NT2/D1 (cell line): ENCODE results near the gene DAW1.

Experiments
- DNase-seq: peaks from one replicate; pipeline ENCODE4 v3.0.0-alpha.2; 2011; ENCODE audit warnings: low read depth, low spot score
- H3K27me3 ChIP-seq: 2 replicates; pipeline ENCODE4 v1.6.0; 2011; ENCODE audit warnings: mild to moderate bottlenecking; ENCODE audit not compliant: insufficient read length, insufficient read depth
- H3K36me3 ChIP-seq: 2 replicates; pipeline ENCODE4 v1.6.1; 2011; ENCODE audit warnings: mild to moderate bottlenecking, low read length, mixed read lengths; ENCODE audit not compliant: insufficient read depth, insufficient read length
- H3K4me1 ChIP-seq: 2 replicates; pipeline ENCODE4 v1.5.1; 2011; ENCODE audit not compliant: insufficient read depth, insufficient read length
- H3K4me3 ChIP-seq: 2 replicates; pipeline ENCODE4 v1.5.1; 2011; ENCODE audit warnings: low read depth; ENCODE audit not compliant: insufficient read length
- H3K9ac ChIP-seq: 2 replicates; pipeline ENCODE4 v1.6.0; 2011; ENCODE audit warnings: low read depth; ENCODE audit not compliant: insufficient read length
- H3K9me3 ChIP-seq: 2 replicates; pipeline ENCODE4 v1.5.1; 2011; ENCODE audit warnings: mild to moderate bottlenecking, low read length; ENCODE audit not compliant: insufficient read depth
- SUZ12 ChIP-seq: IDR thresholded peaks from 2 replicates; pipeline ENCODE4 v1.6.1; 2011; ENCODE audit not compliant: insufficient read length, insufficient read depth; ENCODE audit errors: extremely low read depth
- YY1 ChIP-seq: IDR thresholded peaks from 2 replicates; pipeline ENCODE4 v1.6.1; 2011; ENCODE audit not compliant: insufficient read length, insufficient read depth
- ZNF274 ChIP-seq: IDR thresholded peaks from 2 replicates; pipeline ENCODE4 v1.6.1; 2011; ENCODE audit warnings: mild to moderate bottlenecking, low read depth, low read length

The DAW1 gene

DNA sequence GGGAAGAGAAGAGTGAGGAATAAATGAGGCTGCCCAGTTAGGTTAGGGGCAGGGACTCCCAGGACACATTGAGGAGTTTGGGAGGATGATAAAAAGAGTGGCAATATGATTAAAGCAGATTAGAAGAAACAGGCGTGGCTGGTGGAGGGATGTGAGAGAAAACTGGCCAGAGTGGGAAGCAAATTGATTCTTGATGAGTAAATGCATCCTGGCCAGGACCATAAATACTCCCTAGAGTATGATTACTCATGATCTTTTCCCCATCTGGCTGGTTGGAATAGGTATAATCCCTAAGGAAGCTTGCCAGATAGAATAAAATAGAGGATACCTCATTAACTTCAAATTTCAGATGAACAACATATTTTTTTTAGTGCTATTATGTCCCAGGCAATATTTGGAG is 21.5 kb upstream of the DAW1 start:
- H3K36me3 ChIP-seq = no peaks in the 10 kb centered on the region
- TF ChIP-seq YY1 (no peak), SUZ12 (no peak), ZNF274 (no peak)
- H3K9ac ChIP-seq = no peak overlapping the region
- H3K9me3 ChIP-seq = no peaks in the 10 kb centered on the region
- no peak overlapping the region for H3K4me3 ChIP-seq
- no peak for DNase-seq
- H3K4me1 ChIP-seq = no peaks in the 10 kb centered on the region
- no peaks in the 10 kb centered on the region for H3K27me3 ChIP-seq

- Histone ChIP-seq H3K4me3 (no peak overlapping the region), H3K27me3 (no peaks in the 10 kb centered on the region), H3K4me1 (no peaks in the 10 kb centered on the region), H3K36me3 (no peaks in the 10 kb centered on the region), H3K9me3 (no peaks in the 10 kb centered on the region), H3K9ac (no peak overlapping the region)
- TF ChIP-seq YY1 = no peak
- DNase-seq = no peak
Observed at GRCh38 chr2:227853204-227853629, 18.2 kb upstream of the DAW1 start.

GRCh38 chr2:227853765-227854271 is 17.6 kb upstream of the DAW1 start:
- H3K27me3 ChIP-seq = no peaks in the 10 kb centered on the region
- H3K4me1 ChIP-seq = no peaks in the 10 kb centered on the region
- no peak overlapping the region for H3K4me3 ChIP-seq
- H3K9me3 ChIP-seq = no peaks in the 10 kb centered on the region
- no peak for DNase-seq
- TF ChIP-seq SUZ12 (no peak), YY1 (no peak), ZNF274 (no peak)
- H3K9ac ChIP-seq = no peak overlapping the region
- H3K36me3 ChIP-seq = no peaks in the 10 kb centered on the region

DNA sequence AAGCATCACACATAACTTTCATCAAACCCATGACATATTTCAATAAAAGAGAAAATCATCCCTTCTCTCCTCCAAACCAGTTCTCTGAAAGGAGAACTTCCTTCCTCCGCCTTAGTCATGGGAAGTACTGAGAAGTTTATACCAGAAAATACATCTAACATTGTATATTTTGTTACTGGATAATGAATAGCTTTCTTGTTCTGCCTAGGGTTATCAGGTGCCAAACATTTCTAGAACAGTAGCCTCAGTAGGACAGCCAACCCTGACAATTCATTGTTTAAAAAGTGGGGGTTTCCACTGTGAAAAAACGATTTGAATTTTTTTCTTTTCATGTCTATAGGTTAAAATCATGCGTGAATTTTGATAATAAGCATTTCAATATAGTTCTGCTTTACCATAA is 16.0 kb upstream of the DAW1 start:
- Histone ChIP-seq H3K4me1 (no peaks in the 10 kb centered on the region), H3K9me3 (no peaks in the 10 kb centered on the region), H3K36me3 (no peaks in the 10 kb centered on the region), H3K4me3 (no peak overlapping the region), H3K27me3 (no peaks in the 10 kb centered on the region), H3K9ac (no peak overlapping the region)
- TF ChIP-seq ZNF274 = no peak
- TF ChIP-seq YY1 = no peak
- TF ChIP-seq SUZ12 = no peak
- no peak for DNase-seq

- Histone ChIP-seq H3K9me3 (no peaks in the 10 kb centered on the region), H3K9ac (no peak overlapping the region), H3K36me3 (no peaks in the 10 kb centered on the region), H3K4me1 (no peaks in the 10 kb centered on the region), H3K27me3 (no peaks in the 10 kb centered on the region), H3K4me3 (no peak overlapping the region)
- no peak for TF ChIP-seq ZNF274
- no peak for TF ChIP-seq SUZ12
- no peak for TF ChIP-seq YY1
- no peak for DNase-seq
Observed at GRCh38 chr2:227856697-227857096, 14.7 kb upstream of the DAW1 start.

GRCh38 chr2:227860221-227860641 is 11.2 kb upstream of the DAW1 start:
- Histone ChIP-seq H3K27me3 (no peaks in the 10 kb centered on the region), H3K9ac (no peak overlapping the region), H3K4me1 (peaks cover 7% of the 10 kb centered on the region), H3K9me3 (no peaks in the 10 kb centered on the region), H3K4me3 (no peak overlapping the region), H3K36me3 (no peaks in the 10 kb centered on the region)
- TF ChIP-seq ZNF274 (no peak), YY1 (no peak), SUZ12 (no peak)
- DNase-seq = no peak

GRCh38 chr2:227861011-227861410 is 10.4 kb upstream of the DAW1 start:
- TF ChIP-seq YY1 = no peak
- TF ChIP-seq SUZ12 = no peak
- no peak for TF ChIP-seq ZNF274
- Histone ChIP-seq H3K9me3 (no peaks in the 10 kb centered on the region), H3K4me1 (peaks cover 7% of the 10 kb centered on the region), H3K4me3 (no peak overlapping the region), H3K9ac (no peak overlapping the region), H3K36me3 (no peaks in the 10 kb centered on the region), H3K27me3 (no peaks in the 10 kb centered on the region)
- no peak for DNase-seq

DNA sequence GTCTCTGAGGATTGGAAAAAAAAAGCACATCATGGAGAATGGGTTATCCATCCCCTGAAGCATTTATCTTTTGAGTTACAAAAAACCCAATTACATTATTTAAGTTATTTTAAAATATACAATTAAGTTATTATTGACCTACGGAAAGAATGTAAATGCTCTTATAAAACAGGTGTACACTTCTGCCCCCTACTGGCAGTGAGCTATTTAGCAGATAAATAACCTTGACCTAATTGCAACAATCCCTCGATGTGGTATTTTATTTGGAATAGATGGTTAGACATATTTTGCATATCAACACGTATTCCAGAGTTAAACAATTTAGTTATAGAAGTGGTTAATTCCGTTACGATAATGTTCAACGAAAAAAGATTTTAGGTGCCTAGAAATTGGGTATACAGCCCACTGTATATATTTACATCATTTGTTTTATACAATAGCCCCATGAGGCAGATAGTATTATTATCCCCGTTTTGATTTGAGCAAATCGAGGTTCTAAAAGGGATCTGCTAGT is 9.1 kb upstream of the DAW1 start:
- H3K36me3 ChIP-seq = no peaks in the 10 kb centered on the region
- H3K9ac ChIP-seq = no peak overlapping the region
- no peak overlapping the region for H3K4me3 ChIP-seq

More for the DNA sequence above, 9.1 kb upstream of the DAW1 start:
- peaks cover 7% of the 10 kb centered on the region for H3K4me1 ChIP-seq
- peak; percentile 59 for DNase-seq
- no peak for TF ChIP-seq SUZ12
- no peak for TF ChIP-seq ZNF274
- no peak for TF ChIP-seq YY1
- H3K9me3 ChIP-seq = no peaks in the 10 kb centered on the region
- H3K27me3 ChIP-seq = no peaks in the 10 kb centered on the region
